22Rv1 (cell line): ENCODE measurements around the gene BTF3L4.

Experiments
- ZFX ChIP-seq: fragments of 450-650 bp; IDR thresholded peaks from 2 replicates; pipeline ENCODE4 v1.6.1; 2017; ENCODE audit warnings: antibody characterized with exemption, borderline replicate concordance
- TF ChIP-seq, protein P1 (sequence below): fragments of 450-650 bp; IDR thresholded peaks from 2 replicates; pipeline ENCODE4 v1.5.1; 2017; ENCODE audit warnings: mild to moderate bottlenecking

DNA sequence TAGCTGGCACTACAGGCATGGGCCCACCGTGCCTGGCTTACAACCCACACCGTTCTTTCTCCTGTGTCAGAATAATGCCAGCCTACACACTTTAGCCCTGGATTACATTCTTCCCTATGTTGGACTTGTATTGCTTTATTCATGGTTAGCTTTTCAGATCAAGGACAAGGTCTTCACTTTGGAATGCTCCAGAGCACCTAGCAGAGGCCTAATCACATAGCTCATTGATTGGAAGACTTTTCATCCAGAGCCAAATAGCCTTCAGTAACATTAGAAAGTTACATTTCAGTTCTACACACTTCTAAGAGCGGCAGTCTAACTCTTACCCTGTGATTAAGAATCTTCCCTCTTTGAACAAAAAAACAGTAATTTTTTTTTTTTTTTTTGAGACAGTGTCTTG lies 56.4 kb downstream of the BTF3L4 start:
- TF ChIP-seq, protein P1, sequence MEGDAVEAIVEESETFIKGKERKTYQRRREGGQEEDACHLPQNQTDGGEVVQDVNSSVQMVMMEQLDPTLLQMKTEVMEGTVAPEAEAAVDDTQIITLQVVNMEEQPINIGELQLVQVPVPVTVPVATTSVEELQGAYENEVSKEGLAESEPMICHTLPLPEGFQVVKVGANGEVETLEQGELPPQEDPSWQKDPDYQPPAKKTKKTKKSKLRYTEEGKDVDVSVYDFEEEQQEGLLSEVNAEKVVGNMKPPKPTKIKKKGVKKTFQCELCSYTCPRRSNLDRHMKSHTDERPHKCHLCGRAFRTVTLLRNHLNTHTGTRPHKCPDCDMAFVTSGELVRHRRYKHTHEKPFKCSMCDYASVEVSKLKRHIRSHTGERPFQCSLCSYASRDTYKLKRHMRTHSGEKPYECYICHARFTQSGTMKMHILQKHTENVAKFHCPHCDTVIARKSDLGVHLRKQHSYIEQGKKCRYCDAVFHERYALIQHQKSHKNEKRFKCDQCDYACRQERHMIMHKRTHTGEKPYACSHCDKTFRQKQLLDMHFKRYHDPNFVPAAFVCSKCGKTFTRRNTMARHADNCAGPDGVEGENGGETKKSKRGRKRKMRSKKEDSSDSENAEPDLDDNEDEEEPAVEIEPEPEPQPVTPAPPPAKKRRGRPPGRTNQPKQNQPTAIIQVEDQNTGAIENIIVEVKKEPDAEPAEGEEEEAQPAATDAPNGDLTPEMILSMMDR = no peak
- TF ChIP-seq ZFX = no peak
